Suppressor macrophage treated with lipopolysaccharide for 4 hours (primary cell): ENCODE measurements around the gene LYL1.

Experiments used
- DNase-seq: peaks from one replicate; pipeline ENCODE4 v3.0.0-alpha.2; 2020

The LYL1 gene

GRCh38 chr19:13053761-13054625, 48.7 kb downstream of the LYL1 start:
- DNase-seq, result no peak

- DNase-seq, result no peak
Measured at GRCh38 chr19:13053238-13053637, 49.4 kb downstream of the LYL1 start.

DNA sequence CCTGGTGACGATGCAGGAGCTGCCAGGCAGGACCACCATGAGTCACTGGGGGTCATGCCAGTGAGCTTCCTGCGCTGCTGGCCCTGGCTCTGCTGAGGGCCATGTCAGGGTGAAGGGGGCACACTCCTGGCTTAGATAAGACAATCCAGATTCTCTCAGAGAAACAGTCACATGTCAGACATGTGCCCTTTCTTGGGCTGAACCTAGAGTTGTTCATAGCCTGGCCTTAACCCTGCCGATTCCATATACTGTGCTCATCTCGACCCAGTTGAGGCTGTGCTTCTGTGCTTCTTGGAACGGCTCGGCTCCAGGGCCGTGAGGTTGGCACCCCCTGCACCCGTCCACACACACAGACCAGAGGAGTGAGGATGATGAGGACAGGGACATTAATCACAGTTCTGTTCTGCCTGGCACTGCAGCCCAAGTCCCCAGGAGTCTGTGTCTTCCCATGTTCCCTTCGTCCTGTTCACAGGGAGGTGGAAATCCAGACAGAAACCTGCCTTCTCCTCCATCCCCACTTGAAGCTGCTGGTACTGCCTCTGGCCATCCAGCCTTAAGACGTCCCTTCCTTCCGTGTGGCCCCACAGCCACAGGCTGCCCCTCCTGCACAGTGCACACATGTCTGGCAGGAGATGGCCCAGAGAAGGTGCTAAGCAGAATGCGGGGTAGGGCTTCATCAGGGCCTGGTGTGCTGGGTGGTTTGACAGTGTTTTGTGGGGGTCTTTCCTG, 50.0 kb downstream of the LYL1 start:
- DNase-seq, result no peak

DNA sequence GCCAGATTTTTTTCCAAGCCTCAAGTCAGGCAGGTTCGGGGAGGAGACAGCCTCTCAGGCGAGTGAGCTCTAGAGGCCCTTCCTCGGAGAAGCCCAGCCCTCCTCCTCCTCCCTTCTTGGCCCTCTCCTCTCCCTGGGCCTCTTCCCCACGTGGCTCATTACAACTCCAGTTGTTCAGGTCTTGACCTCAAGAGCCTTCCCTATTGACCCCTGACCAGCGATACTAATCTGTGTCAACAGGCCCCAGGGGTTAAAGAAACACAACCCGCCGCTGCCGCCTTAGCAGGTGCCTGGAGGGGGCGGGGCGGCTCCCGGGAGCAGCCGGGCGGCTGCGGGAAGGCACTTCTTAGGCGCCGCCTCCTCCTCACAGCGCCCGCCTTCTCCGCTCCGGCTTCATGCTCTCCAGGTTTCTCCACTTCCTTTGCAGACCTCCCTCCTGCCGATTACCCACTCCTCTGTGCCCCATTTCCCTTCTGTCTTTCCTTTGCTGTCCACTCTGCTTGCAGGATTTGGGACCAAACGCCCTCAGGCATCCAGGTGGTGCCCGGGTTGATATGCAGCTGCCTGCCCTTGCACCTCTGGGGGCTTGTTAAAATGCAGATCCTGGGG, 51.0 kb downstream of the LYL1 start:
- DNase-seq, result peak; percentile 19

GRCh38 chr19:13050274-13050673, 52.4 kb downstream of the LYL1 start:
- no peak for DNase-seq
